HCT116 (cell line): ENCODE measurements around the gene OR6B1. TPM values are rescaled to one million over a fixed set of nuclear protein-coding genes. Genes with fewer than 3 reads are reported as not detected.
"Not testable (repeated sequence)": the region's sequence is repeated elsewhere in the genome, so short reads cannot be mapped to it uniquely, and the experiment has no call there.

Source experiments
- ATAC-seq: fragments of 200-7000 bp; cut with Tn5 transposase; 2 replicates; pipeline ENCODE4 v1.9.1; 2020; ENCODE audit warnings: mild to moderate bottlenecking, moderate library complexity
- BruUV-seq: library from RNA; stranded (reverse); fragments of 400-500 nt; replicated peaks from 2 replicates; lab custom pipeline; 2021; lab: Mats Ljungman, UMichigan
- CTCF ChIA-PET: fragments of 300-600 bp; sonication (Branson Sonifier 250); formaldehyde crosslinking; loops from one replicate; lab custom pipeline; 2021; ENCODE audit warnings: antibody characterized with exemption; lab: Charles Lee
- POLR2A ChIA-PET: fragments of 300-600, 350-600 bp; sonication (Branson Sonifier 250); formaldehyde crosslinking; loops from one replicate; lab custom pipeline; 2021; ENCODE audit warnings: antibody characterized with exemption; lab: Charles Lee
- RAD21 ChIA-PET, 2 experiments: fragments of 300-600 bp; sonication (Branson Sonifier 250); formaldehyde crosslinking; loops; one replicate each; lab custom pipeline; 2023; ENCODE audit warnings: low total read pairs in 2 of 2; ENCODE audit not compliant: uncharacterized antibody in 2 of 2, unreplicated experiment in 2 of 2, low non-redundant PET in 1 of 2; lab: Charles Lee
- DNase-seq: peaks from one replicate; pipeline ENCODE4 v3.0.0-alpha.2; 2010; ENCODE audit warnings: low read depth, low spot score
- H2AFZ ChIP-seq: fragments of 200-600 bp; shearing (Covaris generic), sonication (generic); 2 replicates; pipeline ENCODE4 v1.6.1; 2017; ENCODE audit warnings: low read depth, mixed run types, mixed read lengths, antibody characterized with exemption, low read length; ENCODE audit not compliant: poor library complexity, severe bottlenecking
- H3K27ac ChIP-seq: 2 replicates; pipeline ENCODE4 v1.5.1; 2012; ENCODE audit warnings: low read depth, low read length
- H3K27me3 ChIP-seq: fragments of 200-600 bp; sonication (generic); 2 replicates; pipeline ENCODE4 v1.6.1; 2016; ENCODE audit warnings: mixed run types, low read length, mixed read lengths; ENCODE audit not compliant: insufficient read depth
- H3K36me3 ChIP-seq, 2 experiments: fragments of 200-500 bp in 1 of 2; fragments of 200-600 bp in 1 of 2; sonication (Bioruptor generic) in 1 of 2; sonication (generic) in 1 of 2; 2 replicates each; pipeline versions ENCODE4 v1.5.1 to v1.6.1; 2014 to 2016; ENCODE audit warnings: low read length in 2 of 2, inconsistent platforms in 1 of 2, mixed read lengths in 1 of 2, mixed run types in 1 of 2; ENCODE audit not compliant: insufficient read depth in 2 of 2, control insufficient read depth in 1 of 2
- H3K4me1 ChIP-seq, 2 experiments: fragments of 200-600 bp in 1 of 2; sonication (generic) in 1 of 2; 2 replicates each; pipeline versions ENCODE4 v1.5.1 to v1.6.1; 2012 to 2017; ENCODE audit warnings: low read length in 2 of 2, inconsistent platforms in 1 of 2, mild to moderate bottlenecking in 1 of 2, mixed read lengths in 1 of 2, mixed run types in 1 of 2, moderate library complexity in 1 of 2; ENCODE audit not compliant: insufficient read depth in 2 of 2, control insufficient read depth in 1 of 2
- H3K4me2 ChIP-seq: fragments of 200-600 bp; sonication (generic); 2 replicates; pipeline ENCODE4 v1.6.1; 2017; ENCODE audit warnings: mixed run types, low read length, mixed read lengths
- H3K4me3 ChIP-seq, 2 experiments: fragments of 200-600 bp in 1 of 2; sonication (generic) in 1 of 2; replicated peaks in 1 of 2; 2 replicates each; pipeline ENCODE4 v1.5.1; 2011 to 2016; ENCODE audit warnings: low read length in 2 of 2, control low read depth in 1 of 2, low read depth in 1 of 2, mild to moderate bottlenecking in 1 of 2, mixed read lengths in 1 of 2, mixed run types in 1 of 2
- H3K79me2 ChIP-seq: fragments of 200-600 bp; sonication (generic); 2 replicates; pipeline ENCODE4 v1.6.1; 2017; ENCODE audit warnings: mild to moderate bottlenecking, mixed run types, low read length, moderate library complexity, mixed read lengths; ENCODE audit not compliant: insufficient read depth
- H3K9ac ChIP-seq: fragments of 200-600 bp; sonication (generic); 2 replicates; pipeline ENCODE4 v1.6.1; 2016; ENCODE audit warnings: low read length, mixed read lengths
- H3K9me2 ChIP-seq: fragments of 200-600 bp; sonication (generic), shearing (Covaris generic); 2 replicates; pipeline ENCODE4 v1.6.1; 2017; ENCODE audit warnings: mixed run types, mild to moderate bottlenecking, moderate library complexity; ENCODE audit not compliant: insufficient read depth
- H3K9me3 ChIP-seq, 2 experiments: fragments of 200-500 bp in 1 of 2; fragments of 200-600 bp in 1 of 2; sonication (Bioruptor generic) in 1 of 2; sonication (generic) in 1 of 2; 2 replicates each; pipeline ENCODE4 v1.6.1; 2014 to 2017; ENCODE audit warnings: low read length in 2 of 2, mixed read lengths in 2 of 2, inconsistent platforms in 1 of 2, low read depth in 1 of 2, mild to moderate bottlenecking in 1 of 2, mixed run types in 1 of 2, moderate library complexity in 1 of 2; ENCODE audit not compliant: control insufficient read depth in 1 of 2, insufficient read depth in 1 of 2
- H4K20me1 ChIP-seq: fragments of 200-600 bp; sonication (generic), shearing (Covaris generic); 2 replicates; pipeline ENCODE4 v1.6.1; 2017; ENCODE audit warnings: mixed run types, mild to moderate bottlenecking, moderate library complexity; ENCODE audit not compliant: insufficient read depth
- ATF3 ChIP-seq: IDR thresholded peaks from 2 replicates; pipeline ENCODE4 v1.6.1; 2012
- CBX3 ChIP-seq: IDR thresholded peaks from 2 replicates; pipeline ENCODE4 v1.6.1; 2012; ENCODE audit warnings: low read depth
- CEBPB ChIP-seq: IDR thresholded peaks from 2 replicates; pipeline ENCODE4 v1.6.1; 2012; ENCODE audit warnings: low read depth
- CTCF ChIP-seq, 3 experiments: fragments of 200-600 bp in 1 of 3; sonication (generic) in 1 of 3; IDR thresholded peaks in 2 of 3; conservative IDR thresholded peaks in 1 of 3; 2 replicates each; pipeline ENCODE4 v1.5.1; 2012 to 2017; ENCODE audit warnings: low read depth in 2 of 3, low read length in 2 of 3, antibody characterized with exemption in 1 of 3, borderline replicate concordance in 1 of 3, control low read depth in 1 of 3, mild to moderate bottlenecking in 1 of 3, mixed read lengths in 1 of 3, mixed run types in 1 of 3, moderate library complexity in 1 of 3; ENCODE audit not compliant: insufficient read depth in 1 of 3
- EGR1 ChIP-seq: IDR thresholded peaks from 2 replicates; pipeline ENCODE4 v1.6.1; 2012; ENCODE audit warnings: low read depth
- ELF1 ChIP-seq: IDR thresholded peaks from 2 replicates; pipeline ENCODE4 v1.6.1; 2012; ENCODE audit warnings: low read depth, borderline replicate concordance
- EZH2 ChIP-seq: fragments of 200-600 bp; sonication (generic); IDR thresholded peaks from 2 replicates; pipeline ENCODE4 v1.6.1; 2017; ENCODE audit warnings: antibody characterized with exemption, mixed run types
- EZH2phosphoT487 ChIP-seq: fragments of 200-600 bp; IDR thresholded peaks from 2 replicates; pipeline ENCODE4 v1.6.1; 2018; ENCODE audit warnings: antibody characterized with exemption, borderline replicate concordance
- FOSL1 ChIP-seq: IDR thresholded peaks from 2 replicates; pipeline ENCODE4 v1.6.1; 2012; ENCODE audit warnings: low read depth
- JUND ChIP-seq: IDR thresholded peaks from 2 replicates; pipeline ENCODE4 v1.6.1; 2012
- POLR2A ChIP-seq: IDR thresholded peaks from 2 replicates; pipeline ENCODE4 v1.7.0; 2011; ENCODE audit warnings: borderline replicate concordance; ENCODE audit not compliant: insufficient read depth, insufficient read length; ENCODE audit errors: extremely low read depth
- POLR2AphosphoS5 ChIP-seq: IDR thresholded peaks from 2 replicates; pipeline ENCODE4 v1.6.1; 2011; ENCODE audit warnings: mild to moderate bottlenecking, low read depth, low read length, moderate library complexity
- RAD21 ChIP-seq: IDR thresholded peaks from 2 replicates; pipeline ENCODE4 v1.6.1; 2012; ENCODE audit warnings: low read depth, mild to moderate bottlenecking
- SIN3A ChIP-seq: IDR thresholded peaks from 2 replicates; pipeline ENCODE4 v1.6.1; 2012; ENCODE audit warnings: low read depth
- SRF ChIP-seq: IDR thresholded peaks from 2 replicates; pipeline ENCODE4 v1.6.1; 2012; ENCODE audit warnings: low read depth
- TCF7L2 ChIP-seq: IDR thresholded peaks from 2 replicates; pipeline ENCODE4 v1.7.0; 2011; ENCODE audit warnings: borderline replicate concordance, inconsistent platforms; ENCODE audit not compliant: insufficient read depth, insufficient read length; ENCODE audit errors: extremely low read depth
- ZBTB33 ChIP-seq: IDR thresholded peaks from 2 replicates; pipeline ENCODE4 v1.6.1; 2011; ENCODE audit warnings: mild to moderate bottlenecking, low read length, moderate library complexity; ENCODE audit not compliant: insufficient replicate concordance; ENCODE audit errors: extremely low read depth
- ZFX ChIP-seq: fragments of 450-650 bp; IDR thresholded peaks from 2 replicates; pipeline ENCODE4 v1.6.1; 2017
- ZNF274 ChIP-seq: fragments of 200-500 bp; sonication (Bioruptor generic); IDR thresholded peaks from 2 replicates; pipeline ENCODE4 v1.6.1; 2014; ENCODE audit warnings: mild to moderate bottlenecking, low read depth, low read length, inconsistent platforms
- intact Hi-C: fragments of 100-400 bp; cut with micrococcal nuclease; formaldehyde crosslinking; loops from 2 replicates; pipeline ENCODE4 v1.10.0; 2022
- total RNA-seq: library from RNA; stranded (reverse); gene quantifications from one replicate; pipeline ENCODE4 v1.2.1, GENCODE V29; 2021; ENCODE audit not compliant: unreplicated experiment

OR6B1 gene
- total RNA-seq, 1 experiment from 2014 or later: not detected

- no peak for DNase-seq
- H3K9me3 ChIP-seq: no peaks in the 10 kb centered on the region; a peak in 1 of 4 replicates
- ChIA-PET CTCF (no interaction called here), RAD21 (no interaction called here), POLR2A (no interaction called here)
- no peak overlapping the region for H2AFZ ChIP-seq
- no peak overlapping the region for H3K27ac ChIP-seq
- no peak overlapping the region for H3K4me2 ChIP-seq
- ATAC-seq: no peak
- TF ChIP-seq SRF (no peak), SIN3A (no peak), POLR2A (no peak), CEBPB (no peak), ATF3 (no peak), FOSL1 (no peak), CTCF (IDR thresholded peaks at IDR 0.05 in 2 of 3, conservative IDR thresholded peaks at IDR 0.05 in 1 of 3; ENCODE audit: borderline replicate concordance in 1 of 3, insufficient read depth in 1 of 3, low read depth in 2 of 3, low read length in 2 of 3) (no peak), EGR1 (no peak), RAD21 (no peak), ELF1 (no peak), JUND (no peak), EZH2phosphoT487 (no peak), TCF7L2 (no peak), ZFX (no peak), EZH2 (no peak), POLR2AphosphoS5 (no peak), ZBTB33 (no peak), CBX3 (no peak), ZNF274 (no peak)
- H4K20me1 ChIP-seq: no peaks in the 10 kb centered on the region
- no peaks in the 10 kb centered on the region for H3K27me3 ChIP-seq
- intact Hi-C loops: no loop called here
- H3K4me3 ChIP-seq: no peak overlapping the region
- H3K36me3 ChIP-seq: no peaks in the 10 kb centered on the region
- H3K79me2 ChIP-seq: no peaks in the 10 kb centered on the region
- no peak overlapping the region for H3K9ac ChIP-seq
- H3K4me1 ChIP-seq: no peaks in the 10 kb centered on the region
- H3K9me2 ChIP-seq: no peaks in the 10 kb centered on the region
- BruUV-seq: no TSS peak
Measured at GRCh38 chr7:144009361-144009760, 9.2 kb downstream of the OR6B1 start.

GRCh38 chr7:144010061-144010460 is 9.9 kb downstream of the OR6B1 start:
- RAD21 ChIA-PET, H3K4me1 ChIP-seq, H3K79me2 ChIP-seq, CTCF ChIA-PET, H3K4me3 ChIP-seq, H4K20me1 ChIP-seq, BruUV-seq, ATAC-seq, DNase-seq, H3K9me3 ChIP-seq, H3K9ac ChIP-seq, H2AFZ ChIP-seq, H3K9me2 ChIP-seq, H3K4me2 ChIP-seq, H3K27ac ChIP-seq, POLR2A ChIA-PET, H3K27me3 ChIP-seq, H3K36me3 ChIP-seq: not testable (repeated sequence)
- intact Hi-C loops: loop anchor here (5.0 kb wide), 1 partner anchor 33 kb away; no protein-coding TSS in a partner anchor
